ENCODE data around the gene RBFA. TPM values are rescaled to one million over a fixed set of nuclear protein-coding genes. Genes with fewer than 3 reads are reported as not detected.

RBFA gene
- total RNA-seq, 1 donor from 2014 or later = 33.0 TPM

- no peak for TF ChIP-seq CTCF (IDR thresholded peaks at IDR 0.05; ENCODE audit: insufficient read depth, low read length, poor library complexity, severe bottlenecking)
- Histone ChIP-seq H3K27me3 (ENCODE audit: control insufficient read depth, insufficient read depth, low read length) (no peaks in the 10 kb centered on the region), H3K36me3 (ENCODE audit: control insufficient read depth, insufficient read depth, low read length) (no peaks in the 10 kb centered on the region), H3K4me3 (ENCODE audit: low read depth, low read length) (no peak overlapping the region)
- DNase-seq (ENCODE audit: low read depth) = no peak
These were observed 43.6 kb downstream of the RBFA start for GRCh38 chr18:80077873-80078272.

Other genes starting within 250 kb of the RBFA start
- not detected in 2 replicates for gene KCNG2, start 236.5 kb upstream of the RBFA start, total RNA-seq
- gene SLC66A2, start 82.8 kb upstream of the RBFA start, total RNA-seq = 30.5 and 36.3 TPM in 2 replicates
- gene HSBP1L1, start 69.8 kb upstream of the RBFA start, total RNA-seq = 26.4 and 29.3 TPM in 2 replicates
- gene TXNL4A, start 45.9 kb upstream of the RBFA start, total RNA-seq = 75.4 and 79.6 TPM in 2 replicates
- 21.8 and 28.1 TPM in 2 replicates for gene ADNP2, start 74.8 kb downstream of the RBFA start, total RNA-seq
- 9.3 and 9.4 TPM in 2 replicates for gene PARD6G, start 213.1 kb downstream of the RBFA start, total RNA-seq